Endothelial cell of umbilical vein (primary cell): ENCODE results near the gene PEX16. TPM values are rescaled to one million over a fixed set of nuclear protein-coding genes. Genes with fewer than 3 reads are reported as not detected.

ENCODE experiments used
- BruUV-seq: library from RNA; stranded (reverse); fragments of 400-500 nt; replicated peaks from 2 replicates; lab custom pipeline; 2021; lab: Mats Ljungman, UMichigan
- CTCF ChIA-PET: fragments of 300-600, 350-600 bp; sonication (Branson Sonifier 250); formaldehyde crosslinking; loops from one replicate; lab custom pipeline; 2021; ENCODE audit warnings: antibody characterized with exemption, inconsistent platforms; lab: Charles Lee
- POLR2A ChIA-PET: fragments of 300-600, 350-600 bp; sonication (Branson Sonifier 250); formaldehyde crosslinking; loops from one replicate; lab custom pipeline; 2021; ENCODE audit warnings: antibody characterized with exemption, inconsistent platforms; lab: Charles Lee
- DNase-seq: peaks from one replicate; pipeline ENCODE4 v3.0.0-alpha.2; 2011; ENCODE audit warnings: low read depth, low spot score
- FAIRE-seq: peaks from 2 replicates; lab custom pipeline; 2011; peaks lifted over from hg19 to GRCh38; lab: Jason Lieb, UNC
- H2AFZ ChIP-seq: 2 replicates; pipeline ENCODE4 v1.6.0; 2012; ENCODE audit warnings: low read depth, low read length, control low read depth, inconsistent platforms
- H3K27ac ChIP-seq: 2 replicates; pipeline ENCODE4 v1.5.1; 2011; ENCODE audit warnings: low read depth, mild to moderate bottlenecking, control low read depth, low read length, moderate library complexity; ENCODE audit not compliant: insufficient read depth
- H3K27me3 ChIP-seq, 2 experiments: 2 replicates each; pipeline versions ENCODE4 v1.6.0 to v1.6.1; 2011; ENCODE audit warnings: low read length in 2 of 2, mixed read lengths in 1 of 2; ENCODE audit not compliant: control insufficient read depth in 2 of 2, insufficient read depth in 2 of 2
- H3K36me3 ChIP-seq, 2 experiments: 2 replicates in 1 of 2; 3 replicates in 1 of 2; pipeline ENCODE4 v1.5.1; 2011; ENCODE audit warnings: low read length in 2 of 2, mild to moderate bottlenecking in 1 of 2, moderate library complexity in 1 of 2; ENCODE audit not compliant: control insufficient read depth in 2 of 2, insufficient read depth in 2 of 2; ENCODE audit errors: extremely low read depth in 1 of 2
- H3K4me1 ChIP-seq: 3 replicates; pipeline ENCODE4 v1.5.1; 2011; ENCODE audit warnings: mild to moderate bottlenecking, low read length; ENCODE audit not compliant: control insufficient read depth, insufficient read depth; ENCODE audit errors: extremely low read depth
- H3K4me2 ChIP-seq: 2 replicates; pipeline ENCODE4 v1.6.1; 2011; ENCODE audit warnings: low read length, control low read depth, mixed read lengths; ENCODE audit not compliant: insufficient read depth
- H3K4me3 ChIP-seq, 3 experiments: fragments of 200-600 bp in 1 of 3; sonication (generic), shearing (Covaris generic) in 1 of 3; replicated peaks in 1 of 3; 2 replicates each; pipeline ENCODE4 v1.5.1; 2011 to 2016; ENCODE audit warnings: control low read depth in 3 of 3, low read length in 3 of 3, mild to moderate bottlenecking in 2 of 3, inconsistent platforms in 1 of 3, low read depth in 1 of 3, moderate library complexity in 1 of 3; ENCODE audit not compliant: insufficient read depth in 1 of 3
- H3K79me2 ChIP-seq: 2 replicates; pipeline ENCODE4 v1.6.0; 2012; ENCODE audit warnings: low read length, inconsistent platforms; ENCODE audit not compliant: control insufficient read depth, insufficient read depth
- H3K9ac ChIP-seq: replicated peaks from 2 replicates; pipeline ENCODE3; 2011; ENCODE audit warnings: low read length, control low read depth; ENCODE audit not compliant: insufficient read depth; ENCODE audit errors: extremely low read depth
- H3K9me1 ChIP-seq: replicated peaks from 3 replicates; pipeline ENCODE4 v1.6.0; 2011; ENCODE audit warnings: mild to moderate bottlenecking, low read length; ENCODE audit not compliant: control insufficient read depth, insufficient read depth; ENCODE audit errors: extremely low read depth
- H3K9me3 ChIP-seq: replicated peaks from 2 replicates; pipeline ENCODE4 v1.5.1; 2012; ENCODE audit warnings: low read length, inconsistent platforms; ENCODE audit not compliant: control insufficient read depth, insufficient read depth
- H4K20me1 ChIP-seq: replicated peaks from 2 replicates; pipeline ENCODE3; 2011; ENCODE audit warnings: mild to moderate bottlenecking, low read length; ENCODE audit not compliant: control insufficient read depth, insufficient read depth; ENCODE audit errors: extremely low read depth
- CTCF ChIP-seq, 2 donors: IDR thresholded peaks; 1 replicate in 1 of 2; 2 replicates in 1 of 2; pipeline ENCODE4 v1.5.1; 2011; ENCODE audit warnings: low read length in 2 of 2, mild to moderate bottlenecking in 2 of 2, moderate library complexity in 2 of 2, control low read depth in 1 of 2, inconsistent platforms in 1 of 2, low read depth in 1 of 2; ENCODE audit not compliant: insufficient read depth in 1 of 2; ENCODE audit errors: extremely low read depth in 1 of 2
- EZH2 ChIP-seq: IDR thresholded peaks from 2 replicates; pipeline ENCODE4 v1.6.1; 2012; ENCODE audit warnings: borderline replicate concordance, low read depth, mild to moderate bottlenecking, moderate library complexity, low read length, inconsistent platforms; ENCODE audit not compliant: severe bottlenecking
- FOS ChIP-seq: IDR thresholded peaks from 2 replicates; pipeline ENCODE4 v1.6.1; 2011; ENCODE audit warnings: mild to moderate bottlenecking, low read length, moderate library complexity, borderline replicate concordance; ENCODE audit not compliant: insufficient read depth
- GATA2 ChIP-seq: IDR thresholded peaks from 2 replicates; pipeline ENCODE4 v1.7.0; 2011; ENCODE audit warnings: low read depth, mild to moderate bottlenecking, moderate library complexity, mixed read lengths, low read length; ENCODE audit not compliant: insufficient read length, insufficient read depth
- JUN ChIP-seq: IDR thresholded peaks from 2 replicates; pipeline ENCODE4 v1.6.1; 2011; ENCODE audit warnings: borderline replicate concordance, low read depth; ENCODE audit not compliant: insufficient read length, insufficient read depth
- MAX ChIP-seq: IDR thresholded peaks from 2 replicates; pipeline ENCODE4 v1.6.1; 2011; ENCODE audit not compliant: insufficient read depth, insufficient read length
- MYC ChIP-seq: IDR thresholded peaks from one replicate; pipeline ENCODE4 v1.6.1; 2011; ENCODE audit warnings: mild to moderate bottlenecking, low read depth, low read length
- POLR2A ChIP-seq: IDR thresholded peaks from 2 replicates; pipeline ENCODE4 v1.6.1; 2012; ENCODE audit warnings: low read depth, mild to moderate bottlenecking, control low read depth, low read length
- POLR2AphosphoS5 ChIP-seq: IDR thresholded peaks from 2 replicates; pipeline ENCODE4 v1.6.1; 2012; ENCODE audit warnings: low read depth, mild to moderate bottlenecking, control low read depth, low read length, moderate library complexity; ENCODE audit not compliant: insufficient read depth
- dilution Hi-C: fragments of 300-500 bp; cut with MboI; formaldehyde crosslinking; loops from one replicate; pipeline ENCODE4 v1.15.0; 2019; ENCODE audit warnings: low sequenced_read_pairs; ENCODE audit not compliant: extremely low pct_ligation_motif_present
- intact Hi-C: fragments of 100-400 bp; cut with micrococcal nuclease; formaldehyde crosslinking; loops from one replicate; pipeline ENCODE4 v1.10.0; 2022
- polyA plus RNA-seq, 4 experiments: library from polyadenylated mRNA; depleted of rRNA in 3 of 4; stranded (reverse) in 3 of 4; unstranded in 1 of 4; fragments of >200 nt; gene quantifications; 2 replicates each; pipeline versions ENCODE4 v1.2.1 to v1.2.3, GENCODE V29; 2011 to 2012; ENCODE audit warnings: missing spikeins in 1 of 4
- total RNA-seq: library from RNA; stranded (reverse); gene quantifications from 2 replicates; pipeline ENCODE4 v1.2.3, GENCODE V29; 2021

The PEX16 gene
- total and polyA plus RNA-seq, 2 donors (not counting 3 experiments of a cell fraction or from before 2014, with no cell fraction given), result 27.4 to 32.2 TPM

GRCh38 chr11:45889555-45889954 lies 28.1 kb downstream of the PEX16 start:
- H3K4me2 ChIP-seq, result no peak overlapping the region
- no peak for FAIRE-seq
- H2AFZ ChIP-seq, result no peak overlapping the region
- no peaks in the 10 kb centered on the region for H3K36me3 ChIP-seq
- no peak overlapping the region for H3K4me3 ChIP-seq
- H3K9me1 ChIP-seq, result no peaks in the 10 kb centered on the region
- H3K9me3 ChIP-seq, result no peaks in the 10 kb centered on the region
- no peak overlapping the region for H3K27ac ChIP-seq
- no TSS peak for BruUV-seq
- no peaks in the 10 kb centered on the region for H4K20me1 ChIP-seq
- peaks cover 4 to 5% of the 10 kb centered on the region in 2 experiments for H3K27me3 ChIP-seq
- H3K4me1 ChIP-seq, result no peaks in the 10 kb centered on the region
- dilution Hi-C loops (no loop called here), intact Hi-C loops (no loop called here)
- no peak overlapping the region for H3K9ac ChIP-seq
- POLR2A ChIA-PET, result no interaction called here
- DNase-seq, result no peak
- CTCF ChIA-PET, result interaction anchor here (0.6 kb wide), 1 partner anchor 536 kb away, joined by 3 read pairs; no protein-coding TSS in a partner anchor
- no peaks in the 10 kb centered on the region for H3K79me2 ChIP-seq
- TF ChIP-seq MYC (no peak), JUN (no peak), CTCF (IDR thresholded peaks at IDR 0.05; ENCODE audit: extremely low read depth in 1 of 2, insufficient read depth in 1 of 2, low read depth in 1 of 2, low read length in 2 of 2) (no peak), GATA2 (no peak), POLR2AphosphoS5 (no peak), FOS (no peak), MAX (no peak), EZH2 (no peak), POLR2A (no peak)
